ENCODE measurements around the gene CHRNA4. TPM values are rescaled to one million over a fixed set of nuclear protein-coding genes. Genes with fewer than 3 reads are reported as not detected.

Gene CHRNA4
- total RNA-seq, 1 donor from 2014 or later = not detected

GRCh38 chr20:63294536-63294900 is 66.6 kb downstream of the CHRNA4 start:
- POLR2A ChIA-PET = no interaction called here
- ATAC-seq (ENCODE audit: low read depth) (no peak), DNase-seq (no peak)
- Mint-ChIP-seq H3K27ac (no peak overlapping the region), H3K4me3 (no peak overlapping the region), H3K9me3 (no peaks in the 10 kb centered on the region), H3K27me3 (peaks cover 22% of the 10 kb centered on the region), H3K36me3 (ENCODE audit: low read depth) (no peaks in the 10 kb centered on the region), H3K4me1 (peaks cover 2% of the 10 kb centered on the region)
- CTCF ChIA-PET = no interaction called here
- TF ChIP-seq, protein P1, sequence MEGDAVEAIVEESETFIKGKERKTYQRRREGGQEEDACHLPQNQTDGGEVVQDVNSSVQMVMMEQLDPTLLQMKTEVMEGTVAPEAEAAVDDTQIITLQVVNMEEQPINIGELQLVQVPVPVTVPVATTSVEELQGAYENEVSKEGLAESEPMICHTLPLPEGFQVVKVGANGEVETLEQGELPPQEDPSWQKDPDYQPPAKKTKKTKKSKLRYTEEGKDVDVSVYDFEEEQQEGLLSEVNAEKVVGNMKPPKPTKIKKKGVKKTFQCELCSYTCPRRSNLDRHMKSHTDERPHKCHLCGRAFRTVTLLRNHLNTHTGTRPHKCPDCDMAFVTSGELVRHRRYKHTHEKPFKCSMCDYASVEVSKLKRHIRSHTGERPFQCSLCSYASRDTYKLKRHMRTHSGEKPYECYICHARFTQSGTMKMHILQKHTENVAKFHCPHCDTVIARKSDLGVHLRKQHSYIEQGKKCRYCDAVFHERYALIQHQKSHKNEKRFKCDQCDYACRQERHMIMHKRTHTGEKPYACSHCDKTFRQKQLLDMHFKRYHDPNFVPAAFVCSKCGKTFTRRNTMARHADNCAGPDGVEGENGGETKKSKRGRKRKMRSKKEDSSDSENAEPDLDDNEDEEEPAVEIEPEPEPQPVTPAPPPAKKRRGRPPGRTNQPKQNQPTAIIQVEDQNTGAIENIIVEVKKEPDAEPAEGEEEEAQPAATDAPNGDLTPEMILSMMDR (IDR thresholded peaks at IDR 0.05) = no peak
- intact Hi-C loops (cut with micrococcal nuclease) = no loop called here

- ATAC-seq (ENCODE audit: low read depth) (no peak), DNase-seq (no peak)
- H3K9me3 Mint-ChIP-seq = no peaks in the 10 kb centered on the region
- ChIA-PET POLR2A (no interaction called here), CTCF (no interaction called here)
- no peak overlapping the region for H3K27ac Mint-ChIP-seq
- H3K27me3 Mint-ChIP-seq = peaks cover 17% of the 10 kb centered on the region
- H3K4me1 Mint-ChIP-seq = peaks cover 2% of the 10 kb centered on the region
- H3K36me3 Mint-ChIP-seq (ENCODE audit: low read depth) = peaks cover 1% of the 10 kb centered on the region
- intact Hi-C loops (cut with micrococcal nuclease) = no loop called here
- TF ChIP-seq, protein P1 (IDR thresholded peaks at IDR 0.05) = no peak
- H3K4me3 Mint-ChIP-seq = no peak overlapping the region
Observed at GRCh38 chr20:63293871-63294535, 67.1 kb downstream of the CHRNA4 start.

DNA sequence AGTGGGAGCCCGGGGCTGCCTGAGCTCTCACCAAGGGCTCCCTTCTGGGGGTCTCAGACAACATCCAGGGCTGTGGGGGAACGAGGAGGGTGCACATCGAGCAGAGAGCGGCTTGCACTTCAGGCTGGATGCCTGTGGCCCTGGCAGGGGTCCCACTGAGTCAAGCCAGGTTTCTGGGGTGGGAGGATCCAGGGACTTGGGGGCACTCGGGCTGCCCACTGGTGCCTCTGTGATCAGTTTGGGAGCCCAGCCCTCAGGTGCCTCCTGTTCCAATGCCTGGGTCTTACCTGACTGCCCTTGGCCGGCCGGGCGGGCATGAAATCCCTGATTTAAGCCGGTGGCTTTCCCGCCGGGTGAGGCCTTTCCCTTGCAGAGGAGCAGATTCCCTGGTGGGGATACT is 67.7 kb downstream of the CHRNA4 start:
- no peak for ATAC-seq (ENCODE audit: low read depth)
- TF ChIP-seq, protein P1 (IDR thresholded peaks at IDR 0.05) = no peak
- no peaks in the 10 kb centered on the region for H3K9me3 Mint-ChIP-seq
- DNase-seq = no peak
- peaks cover 2% of the 10 kb centered on the region for H3K4me1 Mint-ChIP-seq
- peaks cover 13% of the 10 kb centered on the region for H3K27me3 Mint-ChIP-seq
- intact Hi-C loops (cut with micrococcal nuclease) = no loop called here
- H3K4me3 Mint-ChIP-seq = no peak overlapping the region
- CTCF ChIA-PET = no interaction called here
- POLR2A ChIA-PET = no interaction called here
- no peak overlapping the region for H3K27ac Mint-ChIP-seq
- H3K36me3 Mint-ChIP-seq (ENCODE audit: low read depth) = peaks cover 6% of the 10 kb centered on the region

Other genes starting within 250 kb of the CHRNA4 start
- gene YTHDF1, start 145.2 kb downstream of the CHRNA4 start, total RNA-seq = 32.6 and 34.1 TPM in 2 replicates
- gene BIRC7, start 125.4 kb downstream of the CHRNA4 start, total RNA-seq = not detected in 2 replicates
- gene NKAIN4, start 106.9 kb downstream of the CHRNA4 start, total RNA-seq = not detected in 2 replicates
- 72.4 and 85.8 TPM in 2 replicates for gene ARFGAP1, start 88.5 kb downstream of the CHRNA4 start, total RNA-seq
- not detected in 2 replicates for gene COL20A1, start 68.2 kb downstream of the CHRNA4 start, total RNA-seq
- gene KCNQ2, start 111.3 kb upstream of the CHRNA4 start, total RNA-seq = not detected in 2 replicates
- 1.2 and 1.6 TPM in 2 replicates for gene EEF1A2, start 137.7 kb upstream of the CHRNA4 start, total RNA-seq
- 170 and 172 TPM in 2 replicates for gene PPDPF, start 159.4 kb upstream of the CHRNA4 start, total RNA-seq
- 0.49 and 0.69 TPM in 2 replicates for gene PTK6, start 176.0 kb upstream of the CHRNA4 start, total RNA-seq
- gene SRMS, start 186.4 kb upstream of the CHRNA4 start, total RNA-seq = 0.16 TPM in 1 of 2 replicates, not detected in the other
- gene FNDC11, start 192.8 kb upstream of the CHRNA4 start, total RNA-seq = 0.78 and 1.3 TPM in 2 replicates
- 25.4 and 28.9 TPM in 2 replicates for gene HELZ2, start 212.9 kb upstream of the CHRNA4 start, total RNA-seq

Measured in activated B cell treated with CpG ODN at 0.5 μM for 24 hours (primary cell).